Measurements from ENCODE around the gene SYNGR3.
"Not testable (repeated sequence)": the region's sequence is repeated elsewhere in the genome, so short reads cannot be mapped to it uniquely, and the experiment has no call there.

The SYNGR3 gene

DNA sequence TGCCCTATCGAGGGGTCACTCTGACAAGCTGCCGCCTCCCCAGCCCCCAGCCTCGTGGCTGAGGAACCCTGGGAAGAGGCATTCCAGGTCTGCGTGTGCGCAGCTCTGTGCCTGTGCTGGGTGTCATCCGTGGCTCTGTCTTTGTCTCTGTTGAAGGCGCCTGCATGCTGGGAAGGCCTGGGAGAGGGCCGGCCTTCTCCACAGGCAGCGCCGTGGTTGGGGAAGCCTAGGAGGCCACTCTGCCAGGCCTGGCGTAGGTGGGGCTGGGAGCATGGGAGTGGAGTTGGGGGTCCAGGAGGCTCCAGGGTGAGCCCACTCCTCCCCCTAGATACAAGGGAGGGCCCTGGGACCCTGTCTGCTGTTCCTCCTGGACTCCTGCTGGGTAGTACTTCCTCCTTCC lies 40.3 kb downstream of the SYNGR3 start:
- DNase-seq: no peak

DNA sequence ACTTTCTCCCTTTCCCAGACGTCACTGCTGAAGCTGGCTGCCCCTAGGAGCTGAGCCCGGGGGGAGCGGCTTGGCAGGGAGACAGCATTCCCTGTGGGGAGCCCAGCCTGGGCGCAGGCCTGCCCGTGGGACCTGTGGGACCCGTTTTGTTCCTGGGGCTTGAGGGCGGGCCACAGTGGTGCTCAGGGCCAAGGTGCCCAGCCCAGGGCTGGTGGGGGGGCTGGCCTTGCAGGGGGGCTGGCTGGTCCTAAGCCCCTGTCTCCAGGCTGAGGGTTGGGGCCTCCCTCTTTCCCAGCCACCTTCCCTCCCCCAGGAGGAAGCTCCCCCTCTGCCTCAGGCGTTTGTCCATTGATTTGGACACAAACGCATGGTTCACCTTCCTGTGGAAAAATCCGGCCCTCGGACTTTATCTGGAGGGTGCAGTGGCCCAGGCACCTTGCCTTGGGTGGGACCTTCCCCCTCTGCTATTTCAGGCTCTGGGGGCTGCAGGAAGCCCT lies 41.4 kb downstream of the SYNGR3 start:
- no peak for DNase-seq

DNA sequence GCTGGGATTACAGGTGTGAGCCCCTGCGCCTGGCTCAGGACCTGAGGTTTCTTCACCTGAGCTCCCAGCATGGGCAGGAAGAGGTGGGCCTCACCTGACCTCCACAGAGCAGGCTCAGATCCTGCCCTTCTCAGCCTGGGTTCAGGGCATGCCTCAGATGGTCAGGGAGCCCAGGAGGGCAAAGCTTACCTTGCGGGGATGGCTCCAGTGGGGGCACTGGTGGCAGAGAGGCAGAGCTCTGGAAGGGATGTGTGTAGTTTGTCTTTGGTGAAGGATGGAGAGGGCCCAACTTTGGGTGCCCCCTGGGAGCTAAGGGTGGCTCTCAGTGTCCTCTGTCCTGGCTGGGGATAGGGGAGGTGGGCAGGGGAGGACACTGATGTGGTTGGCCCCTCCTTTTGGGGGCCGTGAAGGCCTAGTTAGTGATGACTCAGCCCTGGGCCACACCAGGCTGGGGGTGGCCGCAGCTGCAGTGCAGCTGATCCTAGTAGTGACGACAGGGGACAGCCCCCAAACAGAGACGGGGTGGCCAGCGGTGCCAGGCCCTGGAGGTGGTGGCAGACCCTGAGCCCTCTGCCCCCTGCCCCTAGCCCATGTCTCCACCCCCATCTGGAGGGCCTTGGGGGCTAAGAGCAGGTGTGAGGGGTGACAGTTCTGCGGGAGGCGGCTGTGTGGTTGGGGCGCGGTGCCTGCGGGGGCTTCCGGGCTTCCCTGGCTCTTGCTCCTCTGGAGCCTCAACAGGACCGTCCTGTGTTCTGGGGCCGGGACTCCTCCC lies 42.7 kb downstream of the SYNGR3 start:
- DNase-seq: no peak

DNA sequence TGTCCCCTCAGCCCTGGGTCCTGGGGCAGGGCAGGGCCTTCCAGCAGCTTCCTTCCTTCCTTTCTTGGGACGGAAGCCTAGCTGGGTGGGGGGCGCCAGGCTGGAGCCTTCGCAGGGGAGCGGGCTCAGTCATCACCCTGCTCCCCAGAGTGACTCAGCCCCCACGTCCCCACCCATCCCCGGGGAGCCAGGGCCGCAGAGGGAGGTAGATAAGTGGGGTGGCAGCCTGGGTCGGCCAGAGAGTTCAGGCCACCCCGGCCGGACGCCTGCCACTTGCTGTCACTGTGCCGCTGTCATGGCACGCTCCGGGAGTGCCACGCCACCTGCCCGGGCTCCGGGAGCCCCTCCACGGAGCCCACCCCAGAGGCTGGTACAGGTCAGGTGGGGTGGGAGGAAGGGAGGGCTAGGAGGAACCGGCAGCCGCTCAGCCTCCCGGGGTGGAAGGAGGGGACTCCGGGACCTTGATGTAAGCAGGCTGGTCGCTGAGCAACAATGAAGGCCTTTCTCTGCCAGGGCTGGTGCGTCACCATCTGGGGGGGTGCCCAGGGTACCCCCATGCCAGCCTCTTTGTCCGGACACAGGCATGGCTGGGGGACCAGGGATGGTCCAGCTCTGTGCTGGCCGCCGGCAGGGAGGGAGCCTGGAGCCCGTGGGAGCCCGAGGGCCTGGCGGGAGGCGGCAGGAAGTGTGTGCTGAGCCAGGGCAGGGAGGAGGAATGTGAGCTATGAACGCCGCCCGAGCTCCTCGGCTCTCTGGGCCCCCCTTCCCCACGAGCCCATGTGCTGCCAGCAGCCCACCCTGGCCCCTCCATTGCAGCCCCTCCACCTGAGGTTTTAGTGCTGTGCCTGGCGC lies 43.5 kb downstream of the SYNGR3 start:
- DNase-seq: no peak

DNA sequence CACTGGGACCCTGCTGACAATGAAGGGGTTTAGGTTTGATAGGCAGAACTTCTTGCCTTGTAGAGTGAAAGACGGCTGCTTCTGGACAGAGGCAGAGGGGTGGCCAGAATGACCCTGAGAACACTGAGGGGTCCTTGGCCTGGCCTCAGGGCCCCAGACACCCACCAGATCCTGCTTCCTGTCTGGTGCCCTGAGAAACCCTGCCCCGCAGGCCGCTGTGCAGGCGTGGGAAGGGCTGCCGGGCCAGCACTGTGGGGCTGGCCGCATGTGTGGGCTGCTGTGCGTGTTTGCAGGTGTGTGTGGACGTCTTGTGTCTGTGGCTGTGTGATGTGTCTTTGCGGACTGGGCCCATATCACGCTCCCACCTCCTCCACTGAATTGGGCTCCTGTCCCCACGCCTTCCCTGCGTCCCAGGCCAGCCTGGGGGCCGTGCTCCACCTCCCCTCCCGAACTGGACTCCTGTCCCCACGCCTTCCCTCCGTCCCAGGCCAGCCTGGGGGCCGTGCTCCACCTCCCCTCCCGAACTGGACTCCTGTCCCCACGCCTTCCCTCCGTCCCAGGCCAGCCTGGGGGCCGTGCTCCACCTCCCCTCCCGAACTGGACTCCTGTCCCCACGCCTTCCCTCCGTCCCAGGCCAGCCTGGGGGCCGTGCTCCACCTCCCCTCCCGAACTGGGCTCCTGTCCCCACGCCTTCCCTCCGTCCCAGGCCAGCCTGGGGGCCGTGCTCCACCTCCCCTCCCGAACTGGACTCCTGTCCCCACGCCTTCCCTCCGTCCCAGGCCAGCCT lies 44.3 kb downstream of the SYNGR3 start:
- DNase-seq: not testable (repeated sequence)

DNA sequence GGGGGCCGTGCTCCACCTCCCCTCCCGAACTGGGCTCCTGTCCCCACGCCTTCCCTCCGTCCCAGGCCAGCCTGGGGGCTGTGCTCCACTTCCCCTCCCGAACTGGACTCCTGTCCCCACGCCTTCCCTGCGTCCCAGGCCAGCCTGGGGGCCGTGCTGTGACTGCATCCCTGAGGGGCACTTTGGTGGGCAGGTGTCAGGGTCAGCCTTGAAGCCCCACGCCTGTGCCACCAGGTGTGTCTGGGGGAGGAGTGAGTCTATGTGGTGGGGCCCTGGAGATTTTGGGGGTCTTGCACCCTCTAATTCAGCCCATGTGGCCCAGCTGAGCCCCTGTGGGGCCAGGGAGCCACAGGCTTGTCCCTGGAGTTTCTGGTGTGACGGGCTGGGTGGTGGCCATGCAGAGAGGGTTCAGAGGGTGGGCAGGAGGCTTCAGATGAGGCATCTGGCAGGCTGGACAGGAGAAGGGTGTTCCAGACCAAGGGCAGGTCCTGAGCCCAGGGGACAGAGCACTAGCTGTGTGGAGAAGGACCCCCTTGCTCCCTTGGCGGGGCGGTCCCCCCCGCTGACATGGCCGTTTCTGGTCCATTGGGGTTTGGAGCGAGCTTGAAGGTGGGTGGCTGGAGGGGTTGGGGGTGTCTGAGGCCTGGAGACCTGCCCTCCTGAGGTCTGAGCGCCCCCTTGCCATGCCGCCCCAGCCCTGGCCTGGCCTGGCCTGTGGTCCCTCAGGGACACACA lies 45.1 kb downstream of the SYNGR3 start:
- no peak for DNase-seq

DNA sequence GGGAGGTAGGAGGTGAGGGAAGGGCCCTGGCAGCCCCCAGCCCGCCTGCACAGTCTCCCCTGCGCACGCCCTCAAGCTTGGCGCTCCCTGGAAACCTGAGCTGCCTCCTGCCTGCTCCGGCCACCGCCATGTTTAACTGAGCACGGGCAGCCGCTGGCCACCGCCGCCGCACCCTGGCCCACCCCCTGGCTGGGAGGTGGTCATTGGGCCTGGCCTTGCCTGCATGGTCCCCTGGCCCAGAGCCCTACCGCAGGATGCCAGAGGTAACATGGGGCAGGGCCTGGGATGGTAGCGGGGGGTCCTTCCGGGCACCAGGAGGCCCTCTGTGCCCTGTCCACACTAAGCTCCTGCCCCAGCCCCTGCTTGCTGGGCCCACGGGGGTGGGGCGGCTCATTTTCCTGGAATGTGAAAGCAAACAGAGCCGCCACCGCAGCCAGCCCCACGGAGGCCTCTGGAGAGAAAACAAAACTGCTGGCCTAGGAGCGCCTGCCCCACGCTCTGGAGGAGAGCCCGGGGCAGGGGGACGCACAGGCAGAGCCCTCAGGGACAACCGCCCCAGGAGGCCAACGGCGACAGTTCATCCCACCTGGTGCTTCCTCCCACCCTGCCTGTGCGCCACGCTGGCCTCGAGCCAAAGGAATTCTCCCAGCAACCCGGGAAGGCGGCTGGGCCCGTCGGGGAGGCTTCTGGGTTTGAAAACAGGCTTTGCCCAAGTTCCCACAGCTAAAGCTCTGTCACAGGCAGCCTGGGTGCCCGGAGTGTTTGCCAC lies 45.8 kb downstream of the SYNGR3 start:
- peak; percentile 25 for DNase-seq

DNA sequence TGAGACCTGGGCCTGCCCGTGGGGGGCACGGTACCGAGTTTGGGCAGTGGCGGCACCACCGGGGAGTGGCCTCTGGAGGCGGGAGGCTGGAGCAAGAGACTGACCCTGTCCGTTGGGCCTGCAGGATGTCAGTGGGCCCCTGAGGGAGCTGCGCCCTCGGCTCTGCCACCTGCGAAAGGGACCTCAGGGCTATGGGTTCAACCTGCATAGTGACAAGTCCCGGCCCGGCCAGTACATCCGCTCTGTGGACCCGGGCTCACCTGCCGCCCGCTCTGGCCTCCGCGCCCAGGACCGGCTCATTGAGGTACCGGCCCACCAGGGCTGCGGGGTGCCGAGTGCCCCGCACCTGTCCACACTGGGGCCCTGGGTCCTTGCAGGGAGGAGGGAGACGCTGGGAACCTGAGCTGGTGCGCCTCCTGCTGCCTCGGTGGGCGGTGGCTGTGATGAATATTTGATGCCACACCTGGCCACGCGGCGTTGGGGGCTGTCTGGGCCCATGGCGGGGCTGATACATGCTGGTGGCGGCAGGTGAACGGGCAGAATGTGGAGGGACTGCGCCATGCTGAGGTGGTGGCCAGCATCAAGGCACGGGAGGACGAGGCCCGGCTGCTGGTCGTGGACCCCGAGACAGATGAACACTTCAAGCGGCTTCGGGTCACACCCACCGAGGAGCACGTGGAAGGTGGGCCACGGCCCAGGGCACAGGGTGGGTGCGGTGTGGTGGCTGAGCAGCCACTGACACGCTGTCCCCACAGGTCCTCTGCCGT lies 46.6 kb downstream of the SYNGR3 start:
- no peak for DNase-seq

DNA sequence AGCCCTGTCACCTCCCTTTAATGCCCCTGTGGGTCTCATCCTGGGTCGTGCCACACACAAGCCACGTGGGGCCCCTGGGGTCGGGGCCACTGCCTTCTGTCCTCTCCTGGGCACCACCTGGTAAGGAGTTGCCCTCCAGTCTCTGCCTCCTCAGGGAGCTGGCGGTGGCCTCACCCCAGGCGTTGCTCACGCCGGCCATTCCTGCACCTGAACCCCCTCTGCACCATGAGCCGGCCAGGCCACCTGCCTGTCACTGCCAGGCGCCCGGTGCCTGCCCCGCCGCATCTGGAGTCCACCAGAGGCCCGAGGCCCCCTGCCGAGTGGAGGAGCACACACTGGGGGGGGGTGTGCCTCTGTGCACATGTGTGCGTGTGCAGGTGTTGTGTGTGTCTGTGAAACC lies 47.3 kb downstream of the SYNGR3 start:
- DNase-seq: no peak

DNA sequence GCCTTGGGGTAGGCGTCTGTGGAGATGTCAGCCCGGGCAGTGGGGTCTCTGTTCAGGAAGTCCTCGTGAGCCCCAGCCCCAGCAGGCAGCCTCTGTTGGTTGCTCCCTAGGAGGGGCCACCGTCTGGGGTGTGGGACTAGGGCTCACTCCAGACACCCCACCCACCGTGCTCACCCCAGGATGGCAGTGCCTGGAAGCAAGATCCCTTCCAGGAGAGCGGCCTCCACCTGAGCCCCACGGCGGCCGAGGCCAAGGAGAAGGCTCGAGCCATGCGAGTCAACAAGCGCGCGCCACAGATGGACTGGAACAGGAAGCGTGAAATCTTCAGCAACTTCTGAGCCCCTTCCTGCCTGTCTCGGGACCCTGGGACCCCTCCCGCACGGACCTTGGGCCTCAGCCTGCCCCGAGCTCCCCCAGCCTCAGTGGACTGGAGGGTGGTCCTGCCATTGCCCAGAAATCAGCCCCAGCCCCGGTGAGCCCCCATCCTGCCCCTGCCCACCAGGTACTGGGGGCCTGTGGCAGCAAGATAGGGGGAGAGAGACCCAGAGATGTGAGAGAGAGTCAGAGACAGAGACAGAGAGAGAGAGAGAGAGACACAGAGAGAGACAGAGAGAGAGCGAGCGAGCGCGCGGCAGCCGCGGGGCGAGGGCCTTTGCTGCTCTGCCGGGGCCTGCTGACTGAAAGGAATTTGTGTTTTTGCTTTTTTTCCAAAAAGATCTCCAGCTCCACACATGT lies 48.0 kb downstream of the SYNGR3 start:
- no peak for DNase-seq

DNA sequence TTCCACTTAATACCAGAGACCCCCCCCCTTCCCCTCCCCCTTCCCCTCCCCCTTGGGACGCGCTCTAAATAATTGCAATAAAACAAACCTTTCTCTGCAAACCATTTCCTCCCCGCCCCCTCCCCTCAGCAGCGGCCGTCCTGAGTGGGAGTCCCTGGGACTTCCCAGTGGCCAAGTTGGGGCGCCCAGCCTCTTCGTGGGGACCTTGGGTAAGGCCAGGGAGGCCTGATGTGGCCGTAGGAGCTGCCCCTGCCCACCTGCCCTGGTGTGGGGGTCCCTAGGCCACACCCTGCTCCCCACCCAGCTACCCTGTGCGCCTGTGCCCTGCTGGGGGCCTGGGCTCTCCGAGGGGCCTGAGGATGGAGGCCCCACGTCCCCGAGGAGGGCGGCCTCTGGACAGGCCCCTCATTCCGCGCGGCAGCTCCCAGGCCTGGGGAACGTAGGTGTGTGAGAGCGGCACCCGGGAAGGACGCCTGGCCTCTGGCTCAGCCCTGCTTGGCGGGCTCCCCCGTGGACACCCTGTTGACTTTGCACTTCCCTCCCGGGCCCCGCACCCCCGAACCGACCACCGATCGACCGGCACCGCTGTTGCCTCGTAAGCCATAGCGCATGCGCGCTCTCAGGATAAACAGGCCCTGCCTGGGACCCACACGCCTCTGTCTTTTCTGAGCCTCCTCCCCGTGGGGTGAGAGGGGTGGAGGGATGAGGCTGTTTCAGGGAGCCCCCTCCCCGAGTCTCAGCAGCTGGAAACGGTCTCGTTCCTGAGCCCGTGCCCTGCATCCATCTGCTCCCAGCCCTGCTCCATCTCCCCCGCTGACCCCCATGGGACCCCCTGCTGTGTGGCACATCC lies 48.8 kb downstream of the SYNGR3 start:
- no peak for DNase-seq

DNA sequence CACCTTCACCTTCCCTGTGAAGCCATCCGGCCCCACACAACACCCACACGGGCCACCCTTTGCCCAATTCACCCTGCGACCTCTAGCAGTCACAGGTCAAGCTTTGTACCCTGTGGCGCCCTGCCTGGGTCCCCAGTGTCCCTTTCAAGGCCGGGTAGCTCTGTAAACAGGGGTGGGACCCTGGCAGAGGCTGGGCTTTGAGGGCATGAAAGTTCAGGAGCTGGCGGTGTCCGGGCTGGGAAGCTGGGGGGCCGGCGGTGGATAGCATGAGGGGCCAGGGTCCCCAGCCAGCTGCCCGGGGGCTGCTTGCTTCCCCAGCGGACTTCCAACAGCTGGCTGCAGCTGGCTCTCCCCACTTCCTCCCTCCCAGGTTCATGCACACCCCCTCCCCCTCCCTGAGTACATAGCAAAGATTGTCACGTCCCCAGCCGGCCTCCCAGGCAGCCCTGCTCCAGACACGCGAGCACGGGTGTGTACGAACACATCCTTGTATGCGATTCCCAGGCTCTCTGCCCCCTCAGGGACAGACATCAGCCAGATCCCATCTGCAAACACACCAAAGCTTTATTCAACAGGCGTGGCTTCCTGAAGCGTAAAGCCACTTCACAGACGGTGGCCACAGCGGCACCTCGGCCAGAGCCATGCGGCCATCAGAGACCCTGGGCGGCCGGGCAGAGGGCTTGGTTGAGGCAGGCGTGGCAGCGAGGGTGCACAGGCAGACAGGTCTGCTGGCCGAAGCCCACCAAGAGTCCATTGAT lies 49.7 kb downstream of the SYNGR3 start:
- no peak for DNase-seq

DNA sequence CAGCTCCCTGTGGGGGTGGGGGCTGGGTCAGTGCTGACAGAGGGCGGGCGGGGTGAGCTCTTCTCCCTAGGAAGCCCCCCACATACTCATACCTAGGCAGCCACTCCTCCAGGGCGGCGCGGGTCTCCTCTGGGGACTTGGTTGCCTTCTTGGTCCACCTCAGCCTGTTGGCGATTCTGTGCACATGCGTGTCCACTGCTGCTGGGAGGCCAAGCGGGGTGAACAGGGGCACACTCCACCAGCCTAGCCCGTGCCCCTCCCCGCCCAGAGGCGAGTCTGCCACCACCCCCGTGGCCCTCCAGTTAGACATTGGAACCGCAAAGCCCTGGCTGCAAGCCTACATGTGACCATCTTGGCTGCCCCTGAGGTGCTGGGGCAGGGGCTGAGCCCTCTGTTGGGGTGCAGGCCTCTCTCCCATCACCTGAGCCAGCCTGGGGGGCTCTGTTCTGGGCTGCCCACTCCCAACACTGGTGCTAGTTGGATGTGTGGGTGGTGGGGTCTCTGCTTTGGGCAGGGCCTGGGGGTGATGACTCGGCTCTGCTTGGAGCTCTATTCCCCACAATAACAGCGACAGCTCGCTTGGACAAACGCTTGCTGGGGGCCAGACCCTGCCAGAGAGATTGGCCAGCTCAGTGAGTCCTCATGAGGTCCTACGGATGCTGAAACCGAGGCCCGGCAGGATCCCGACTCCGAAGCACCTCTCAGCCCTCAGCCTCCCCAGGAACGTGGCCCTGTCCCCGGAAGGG lies 50.4 kb downstream of the SYNGR3 start:
- DNase-seq: no peak

DNA sequence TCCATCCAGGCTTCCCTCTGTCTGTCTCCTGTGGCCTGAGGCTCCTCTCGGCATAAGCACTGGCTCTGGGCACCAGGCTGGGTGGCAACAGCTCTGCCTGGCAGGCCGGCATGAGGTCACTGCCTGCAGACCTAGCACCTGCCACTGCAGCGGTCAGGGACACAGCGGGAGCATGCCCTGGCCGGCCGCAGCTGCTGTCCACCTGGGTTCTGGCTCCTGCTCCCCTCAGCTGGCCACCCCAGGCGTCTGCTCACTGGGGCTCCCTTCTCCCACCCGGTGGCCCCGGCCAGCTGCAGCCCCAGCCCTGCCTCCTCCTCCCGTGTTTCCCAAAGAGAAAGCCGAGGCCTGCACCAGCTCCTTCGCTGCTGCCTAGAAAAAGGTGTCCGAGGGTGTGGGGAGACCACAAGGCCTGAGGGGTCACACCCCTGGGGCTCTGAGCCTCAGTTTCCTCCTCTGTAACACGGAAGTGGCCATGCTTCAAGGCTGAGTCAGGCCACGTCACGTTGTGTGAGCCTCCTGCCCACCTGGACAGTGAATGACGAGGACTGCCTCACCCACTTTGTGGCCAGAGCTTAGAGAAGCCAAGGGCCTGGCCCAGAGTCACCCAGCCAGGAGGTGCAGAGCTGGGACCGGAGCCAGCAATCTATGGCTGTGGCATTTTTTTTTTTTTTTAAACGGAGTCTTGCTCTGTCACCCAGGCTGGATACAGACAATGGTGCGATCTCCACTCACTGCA lies 51.2 kb downstream of the SYNGR3 start:
- no peak for DNase-seq

DNA sequence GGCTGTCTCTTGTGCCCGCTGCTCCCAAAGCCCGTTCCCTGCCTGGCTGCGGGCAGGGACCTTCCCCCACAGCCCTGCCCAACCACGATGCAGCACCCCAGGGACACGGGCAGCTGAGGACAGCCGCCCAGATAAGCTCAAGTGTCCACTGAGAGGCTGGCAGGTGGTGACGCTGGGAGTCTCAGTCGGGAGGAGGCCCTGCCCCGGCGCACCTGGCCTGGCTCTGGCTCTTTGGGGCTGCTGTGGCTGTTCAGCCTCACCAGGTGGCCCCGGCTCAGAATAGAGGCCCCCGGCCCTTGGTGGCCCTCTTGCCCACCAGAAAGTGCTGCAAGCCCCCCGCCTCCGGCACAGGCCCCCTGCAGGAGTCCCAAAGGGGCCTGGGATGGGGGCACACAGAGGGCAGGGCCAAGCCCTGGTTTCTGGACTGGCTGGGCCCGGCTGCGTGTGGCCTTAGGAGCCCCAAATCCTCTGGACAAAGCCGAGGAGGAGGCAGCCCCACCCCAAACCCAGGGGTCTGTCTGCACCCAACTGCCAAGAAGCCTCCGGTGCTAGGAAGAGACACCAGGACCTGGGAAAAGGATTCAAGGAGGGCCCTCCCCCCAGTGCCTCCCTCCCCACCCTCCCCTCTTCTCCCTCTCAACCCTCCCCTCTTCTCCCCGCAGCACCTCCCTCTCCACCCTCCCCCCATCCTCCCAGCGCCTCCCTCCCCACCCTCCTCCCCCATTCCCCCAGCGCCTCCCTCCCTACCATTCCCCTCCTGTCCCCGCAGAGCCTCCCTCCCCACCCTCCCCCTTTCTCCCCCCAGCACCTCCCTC lies 52.6 kb downstream of the SYNGR3 start:
- peak; percentile 29 for DNase-seq
